Measurements from ENCODE around the gene SCRN1. TPM values are rescaled to one million over a fixed set of nuclear protein-coding genes. Genes with fewer than 3 reads are reported as not detected.

The SCRN1 gene
- total and polyA plus RNA-seq, 4 donors, result 78.2 to 185 (median 147) TPM

- peaks cover 37% of the 10 kb centered on the region for H3K36me3 ChIP-seq (ENCODE audit: control insufficient read depth, insufficient read depth, low read length)
- H3K9me3 ChIP-seq (ENCODE audit: control insufficient read depth, insufficient read depth, low read length), result no peaks in the 10 kb centered on the region
- 91% methylated on average over 2 of the region's 4 CpGs for WGBS (ENCODE audit: insufficient coverage)
- no peak overlapping the region for H3K27ac ChIP-seq (ENCODE audit: low read depth, low read length)
- DNase-seq (ENCODE audit: low read depth in 4 of 6, low spot score in 6 of 6), result no peak
- no peaks in the 10 kb centered on the region for H3K27me3 ChIP-seq (ENCODE audit: control insufficient read depth, insufficient read depth, low read length)
- no peak overlapping the region for H3K4me3 ChIP-seq (ENCODE audit: low read depth, low read length)
- H3K4me1 ChIP-seq (ENCODE audit: control insufficient read depth, insufficient read depth, low read length), result no peaks in the 10 kb centered on the region
These were observed 44.3 kb downstream of the SCRN1 start for GRCh38 chr7:29945259-29945809.

DNA sequence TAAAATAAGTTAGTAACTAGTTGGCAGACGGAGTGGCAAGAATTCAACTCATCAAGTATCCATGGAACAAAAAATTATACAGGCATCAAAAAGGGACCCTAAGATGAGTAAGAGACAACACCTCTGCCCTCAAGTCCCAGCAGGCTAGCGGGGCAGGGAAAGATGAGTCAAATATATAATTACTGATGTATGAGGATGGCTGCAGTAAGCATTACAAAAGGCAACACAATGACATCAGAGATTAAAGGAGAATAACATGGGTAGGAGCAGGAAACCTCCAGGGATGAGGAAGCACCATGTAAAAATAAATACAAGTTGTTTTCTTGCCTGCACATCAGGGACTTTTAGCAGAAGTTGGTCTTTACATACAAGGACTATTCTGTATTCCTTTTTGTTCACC lies 49.4 kb downstream of the SCRN1 start:
- Histone ChIP-seq H3K36me3 (ENCODE audit: control insufficient read depth, insufficient read depth, low read length) (peaks cover 40% of the 10 kb centered on the region), H3K4me3 (ENCODE audit: low read depth, low read length) (no peak overlapping the region)
- WGBS (ENCODE audit: insufficient coverage), result no CpG with 5 or more reads among the region's 2 CpGs

GRCh38 chr7:29937132-29937531 lies 52.5 kb downstream of the SCRN1 start:
- H3K4me3 ChIP-seq (ENCODE audit: low read depth, low read length), result no peak overlapping the region
- no CpG with 5 or more reads among the region's 3 CpGs for whole genome bisulfite sequencing (ENCODE audit: insufficient coverage)
- no peaks in the 10 kb centered on the region for H3K9me3 ChIP-seq (ENCODE audit: control insufficient read depth, insufficient read depth, low read length)
- H3K36me3 ChIP-seq (ENCODE audit: control insufficient read depth, insufficient read depth, low read length), result peaks cover 44% of the 10 kb centered on the region
- no peaks in the 10 kb centered on the region for H3K27me3 ChIP-seq (ENCODE audit: control insufficient read depth, insufficient read depth, low read length)
- no peak overlapping the region for H3K27ac ChIP-seq (ENCODE audit: low read depth, low read length)
- DNase-seq (ENCODE audit: low read depth in 4 of 6, low spot score in 6 of 6), result no peak
- H3K4me1 ChIP-seq (ENCODE audit: control insufficient read depth, insufficient read depth, low read length), result no peaks in the 10 kb centered on the region

More for the DNA sequence above, 49.4 kb downstream of the SCRN1 start:
- H3K27me3 ChIP-seq (ENCODE audit: control insufficient read depth, insufficient read depth, low read length), result no peaks in the 10 kb centered on the region
- no peaks in the 10 kb centered on the region for H3K4me1 ChIP-seq (ENCODE audit: control insufficient read depth, insufficient read depth, low read length)
- DNase-seq (ENCODE audit: low read depth in 4 of 6, low spot score in 6 of 6), result no peak
- H3K9me3 ChIP-seq (ENCODE audit: control insufficient read depth, insufficient read depth, low read length), result no peaks in the 10 kb centered on the region
- H3K27ac ChIP-seq (ENCODE audit: low read depth, low read length), result no peak overlapping the region

DNA sequence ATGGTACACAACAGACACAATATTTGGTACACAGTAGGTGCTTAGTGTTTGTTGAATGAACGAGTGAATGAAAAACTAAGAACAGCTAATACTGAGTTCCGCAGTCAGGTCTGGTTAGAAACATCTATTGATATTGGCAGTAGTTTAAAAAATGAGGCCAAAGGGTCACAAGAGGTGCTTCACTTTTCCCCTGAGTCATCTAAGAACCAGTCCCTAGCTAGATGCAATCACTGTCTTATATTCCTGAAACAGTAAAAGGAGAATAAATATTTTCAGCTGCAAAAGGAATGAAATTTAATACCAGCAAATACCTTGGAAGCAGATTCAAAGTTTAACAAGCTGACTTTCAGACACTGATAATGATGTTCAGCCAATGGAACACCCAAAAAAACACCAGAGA lies 54.5 kb downstream of the SCRN1 start:
- DNase-seq (ENCODE audit: low read depth in 4 of 6, low spot score in 6 of 6), result no peak
- Histone ChIP-seq H3K4me3 (ENCODE audit: low read depth, low read length) (no peak overlapping the region), H3K4me1 (ENCODE audit: control insufficient read depth, insufficient read depth, low read length) (no peaks in the 10 kb centered on the region), H3K27me3 (ENCODE audit: control insufficient read depth, insufficient read depth, low read length) (no peaks in the 10 kb centered on the region), H3K27ac (ENCODE audit: low read depth, low read length) (no peak overlapping the region), H3K36me3 (ENCODE audit: control insufficient read depth, insufficient read depth, low read length) (peaks cover 45% of the 10 kb centered on the region), H3K9me3 (ENCODE audit: control insufficient read depth, insufficient read depth, low read length) (no peaks in the 10 kb centered on the region)
- WGBS (ENCODE audit: insufficient coverage), result no CpG with 5 or more reads among the region's 2 CpGs

DNA sequence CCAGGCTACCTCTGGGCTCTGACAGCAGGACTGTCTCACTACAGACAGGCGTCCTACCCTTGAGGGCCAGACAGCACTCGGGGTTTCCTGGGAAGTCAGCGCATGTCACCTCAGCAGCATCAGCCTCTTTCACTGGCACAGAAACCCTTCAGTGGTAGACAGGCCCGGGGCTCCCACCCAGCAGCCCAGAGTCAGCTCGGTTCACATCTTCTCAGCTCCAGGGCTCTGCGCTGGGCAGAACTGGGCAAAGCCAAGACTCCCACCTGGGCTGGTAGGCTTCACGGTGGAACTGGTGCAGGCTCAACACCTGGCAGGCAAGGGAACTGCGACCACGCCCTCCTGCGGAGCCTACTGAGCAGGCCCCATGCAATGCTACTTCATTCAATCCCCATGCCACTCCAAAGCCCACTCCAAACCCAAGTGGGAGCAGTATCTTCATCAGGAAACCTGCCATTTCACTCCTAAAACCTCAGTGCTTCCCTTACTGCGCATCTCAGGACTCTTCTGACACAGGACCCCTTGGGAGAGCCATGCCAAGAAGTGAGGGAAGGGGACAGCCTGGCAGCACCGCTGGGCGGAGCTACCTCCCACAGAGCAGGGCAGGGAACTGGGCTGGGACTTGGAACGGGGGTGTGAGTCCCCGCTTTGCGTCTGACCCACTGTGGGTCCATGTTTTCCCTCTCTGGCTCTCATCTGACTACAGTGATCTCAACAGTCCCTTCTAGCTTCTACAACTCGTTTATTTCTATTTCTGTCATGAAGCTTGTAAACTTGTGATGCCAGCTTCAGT lies 60.4 kb downstream of the SCRN1 start:
- H3K27me3 ChIP-seq (ENCODE audit: control insufficient read depth, insufficient read depth, low read length), result no peaks in the 10 kb centered on the region
- peaks cover 28% of the 10 kb centered on the region for H3K36me3 ChIP-seq (ENCODE audit: control insufficient read depth, insufficient read depth, low read length)
- peaks cover 23% of the 10 kb centered on the region for H3K4me1 ChIP-seq (ENCODE audit: control insufficient read depth, insufficient read depth, low read length)
- no peaks in the 10 kb centered on the region for H3K9me3 ChIP-seq (ENCODE audit: control insufficient read depth, insufficient read depth, low read length)
- H3K27ac ChIP-seq (ENCODE audit: low read depth, low read length), result no peak overlapping the region
- DNase-seq (ENCODE audit: low read depth in 4 of 6, low spot score in 6 of 6), result no peak
- H3K4me3 ChIP-seq (ENCODE audit: low read depth, low read length), result no peak overlapping the region
- 92% methylated on average over 11 of the region's 17 CpGs for WGBS (ENCODE audit: insufficient coverage)

- no peak overlapping the region for H3K4me3 ChIP-seq (ENCODE audit: low read depth, low read length)
These were observed 62.9 kb downstream of the SCRN1 start for GRCh38 chr7:29926741-29927140.

GRCh38 chr7:29926216-29926615 lies 63.4 kb downstream of the SCRN1 start:
- Histone ChIP-seq H3K4me3 (ENCODE audit: low read depth, low read length) (no peak overlapping the region), H3K27me3 (ENCODE audit: control insufficient read depth, insufficient read depth, low read length) (no peaks in the 10 kb centered on the region), H3K27ac (ENCODE audit: low read depth, low read length) (peak overlapping the region; percentile 83), H3K4me1 (ENCODE audit: control insufficient read depth, insufficient read depth, low read length) (peaks cover 39% of the 10 kb centered on the region), H3K36me3 (ENCODE audit: control insufficient read depth, insufficient read depth, low read length) (peaks cover 31% of the 10 kb centered on the region), H3K9me3 (ENCODE audit: control insufficient read depth, insufficient read depth, low read length) (no peaks in the 10 kb centered on the region)
- no peak for DNase-seq (ENCODE audit: low read depth in 4 of 6, low spot score in 6 of 6)
- 79% methylated on average over 15 of the region's 15 CpGs for WGBS (ENCODE audit: insufficient coverage)

More at GRCh38 chr7:29926741-29927140, 62.9 kb downstream of the SCRN1 start:
- 0% methylated on average over 2 of the region's 5 CpGs for WGBS (ENCODE audit: insufficient coverage)
- Histone ChIP-seq H3K36me3 (ENCODE audit: control insufficient read depth, insufficient read depth, low read length) (peaks cover 31% of the 10 kb centered on the region), H3K9me3 (ENCODE audit: control insufficient read depth, insufficient read depth, low read length) (no peaks in the 10 kb centered on the region), H3K27me3 (ENCODE audit: control insufficient read depth, insufficient read depth, low read length) (no peaks in the 10 kb centered on the region), H3K4me1 (ENCODE audit: control insufficient read depth, insufficient read depth, low read length) (peaks cover 39% of the 10 kb centered on the region), H3K27ac (ENCODE audit: low read depth, low read length) (peak overlapping the region; percentile 88)
- peak in 2 of 6 donors; percentile 61 for DNase-seq (ENCODE audit: low read depth in 4 of 6, low spot score in 6 of 6)

GRCh38 chr7:29924684-29925083 lies 64.9 kb downstream of the SCRN1 start:
- Histone ChIP-seq H3K27ac (ENCODE audit: low read depth, low read length) (no peak overlapping the region), H3K4me3 (ENCODE audit: low read depth, low read length) (no peak overlapping the region), H3K27me3 (ENCODE audit: control insufficient read depth, insufficient read depth, low read length) (no peaks in the 10 kb centered on the region), H3K36me3 (ENCODE audit: control insufficient read depth, insufficient read depth, low read length) (peaks cover 28% of the 10 kb centered on the region), H3K4me1 (ENCODE audit: control insufficient read depth, insufficient read depth, low read length) (peaks cover 39% of the 10 kb centered on the region), H3K9me3 (ENCODE audit: control insufficient read depth, insufficient read depth, low read length) (no peaks in the 10 kb centered on the region)
- no peak for DNase-seq (ENCODE audit: low read depth in 4 of 6, low spot score in 6 of 6)
- WGBS (ENCODE audit: insufficient coverage), result 84% methylated on average over 2 of the region's 2 CpGs

- Histone ChIP-seq H3K9me3 (ENCODE audit: control insufficient read depth, insufficient read depth, low read length) (no peaks in the 10 kb centered on the region), H3K4me1 (ENCODE audit: control insufficient read depth, insufficient read depth, low read length) (peaks cover 39% of the 10 kb centered on the region), H3K27me3 (ENCODE audit: control insufficient read depth, insufficient read depth, low read length) (no peaks in the 10 kb centered on the region), H3K36me3 (ENCODE audit: control insufficient read depth, insufficient read depth, low read length) (peaks cover 23% of the 10 kb centered on the region), H3K27ac (ENCODE audit: low read depth, low read length) (peak overlapping the region; percentile 68), H3K4me3 (ENCODE audit: low read depth, low read length) (no peak overlapping the region)
- WGBS (ENCODE audit: insufficient coverage), result 71% methylated on average over 9 of the region's 9 CpGs
- DNase-seq (ENCODE audit: low read depth in 4 of 6, low spot score in 6 of 6), result peak in 1 of 6 donors; percentile 18
These were observed 65.6 kb downstream of the SCRN1 start for GRCh38 chr7:29924006-29924405.
